ENCODE measurements around the gene FAM234B.

- TF ChIP-seq POLR2A (IDR thresholded peaks at IDR 0.05; ENCODE audit: low read length) (no peak), GATA1 (IDR thresholded peaks at IDR 0.05; ENCODE audit: low read depth, low read length) (no peak)
These were observed 56.4 kb downstream of the FAM234B start for GRCh38 chr12:13100605-13100881.
